SU-DHL-6 (cell line): ENCODE data around the gene SEMA3B.
"Not testable (repeated sequence)": the region's sequence is repeated elsewhere in the genome, so short reads cannot be mapped to it uniquely, and the experiment has no call there.

Experiments used
- CTCF ChIP-seq: fragments of 200-600 bp; sonication (generic); IDR thresholded peaks from one replicate; pipeline ENCODE4 v1.5.1; 2017; ENCODE audit warnings: antibody characterized with exemption, mild to moderate bottlenecking, low read length, moderate library complexity; ENCODE audit not compliant: insufficient read depth, poor library complexity, severe bottlenecking
- EZH2phosphoT487 ChIP-seq: fragments of 200-600 bp; sonication (generic), shearing (Covaris generic); conservative IDR thresholded peaks from 2 replicates; pipeline ENCODE4 v1.6.1; 2018; ENCODE audit warnings: mild to moderate bottlenecking, antibody characterized with exemption, low read length, moderate library complexity, mixed read lengths

GRCh38 chr3:50272538-50272910 lies 3.6 kb downstream of the SEMA3B start:
- not testable (repeated sequence) for TF ChIP-seq CTCF, EZH2phosphoT487
